HepG2 (cell line): ENCODE measurements around the gene SYCP2L. TPM values are rescaled to one million over a fixed set of nuclear protein-coding genes. Genes with fewer than 3 reads are reported as not detected.

ENCODE experiments used
- AKNA ChIP-seq: sonication (generic); formaldehyde crosslinking; IDR thresholded peaks from 2 replicates; pipeline ENCODE4 v1.4.0; 2020; ENCODE audit warnings: missing genetic modification reagents, borderline replicate concordance
- CREM ChIP-seq, 2 experiments: sonication (generic) in 1 of 2; formaldehyde crosslinking in 1 of 2; IDR thresholded peaks; 2 replicates each; pipeline versions ENCODE4 v1.4.0 to v1.6.1; 2016 to 2020; ENCODE audit warnings: antibody characterized with exemption in 1 of 2, mild to moderate bottlenecking in 1 of 2, missing genetic modification reagents in 1 of 2
- EED ChIP-seq: sonication (generic); formaldehyde crosslinking; IDR thresholded peaks from 2 replicates; pipeline ENCODE4 v1.5.0; 2020; ENCODE audit warnings: mild to moderate bottlenecking, missing genetic modification reagents
- HOXD1 ChIP-seq: sonication (generic); formaldehyde crosslinking; IDR thresholded peaks from 2 replicates; pipeline ENCODE4 v1.5.0; 2020; ENCODE audit warnings: missing genetic modification reagents
- IRX3 ChIP-seq: sonication (generic); formaldehyde crosslinking; IDR thresholded peaks from 2 replicates; pipeline ENCODE4 v1.8.1; 2023; ENCODE audit warnings: mild to moderate bottlenecking, low read depth, missing genetic modification reagents, borderline replicate concordance
- MAX ChIP-seq: IDR thresholded peaks from 2 replicates; pipeline ENCODE4 v1.6.1; 2012; ENCODE audit warnings: inconsistent platforms
- RARA ChIP-seq: IDR thresholded peaks from 2 replicates; pipeline ENCODE4 v1.6.1; 2016; ENCODE audit warnings: missing genetic modification reagents, missing compliant biosample characterization
- RBAK ChIP-seq: sonication (generic); formaldehyde crosslinking; IDR thresholded peaks from 2 replicates; pipeline ENCODE4 v1.5.1; 2020; ENCODE audit warnings: mild to moderate bottlenecking, missing genetic modification reagents
- RELA ChIP-seq: sonication (generic); formaldehyde crosslinking; IDR thresholded peaks from 2 replicates; pipeline ENCODE4 v1.4.0; 2020; ENCODE audit warnings: missing genetic modification reagents
- SMAD9 ChIP-seq: sonication (generic); formaldehyde crosslinking; IDR thresholded peaks from 2 replicates; pipeline ENCODE4 v1.5.1; 2020; ENCODE audit warnings: mild to moderate bottlenecking, missing genetic modification reagents
- ZIK1 ChIP-seq: sonication (generic); formaldehyde crosslinking; IDR thresholded peaks from 2 replicates; pipeline ENCODE4 v1.5.0; 2020; ENCODE audit warnings: mild to moderate bottlenecking, low read depth, missing genetic modification reagents, borderline replicate concordance
- ZNF101 ChIP-seq: sonication (generic); formaldehyde crosslinking; IDR thresholded peaks from 2 replicates; pipeline ENCODE4 v1.4.0; 2020; ENCODE audit warnings: mild to moderate bottlenecking, low read depth, missing genetic modification reagents, borderline replicate concordance
- ZNF205 ChIP-seq: IDR thresholded peaks from 2 replicates; pipeline ENCODE4 v1.6.1; 2018; ENCODE audit warnings: missing biosample characterization, missing genetic modification reagents
- ZNF234 ChIP-seq: sonication (generic); formaldehyde crosslinking; conservative IDR thresholded peaks from 2 replicates; pipeline ENCODE4 v1.5.1; 2020; ENCODE audit warnings: mild to moderate bottlenecking, missing genetic modification reagents
- ZNF34 ChIP-seq: sonication (generic); formaldehyde crosslinking; IDR thresholded peaks from 2 replicates; pipeline ENCODE4 v1.4.0; 2020; ENCODE audit warnings: mild to moderate bottlenecking, missing genetic modification reagents, borderline replicate concordance
- ZNF543 ChIP-seq: sonication (generic); formaldehyde crosslinking; IDR thresholded peaks from 2 replicates; pipeline ENCODE4 v1.4.0; 2020; ENCODE audit warnings: mild to moderate bottlenecking, missing genetic modification reagents
- ZNF652 ChIP-seq: IDR thresholded peaks from 2 replicates; pipeline ENCODE4 v1.6.1; 2016; ENCODE audit warnings: low read depth, borderline replicate concordance
- polyA plus RNA-seq, 8 experiments: library from polyadenylated mRNA; depleted of rRNA in 3 of 8; stranded (reverse) in 7 of 8; unstranded in 1 of 8; fragments of >200 nt; fragmentation: Illumina TruSeq in 4 of 8; extraction: Trizol in 4 of 8; gene quantifications; 2 replicates each; pipeline versions ENCODE4 v1.2.1 to v1.2.3, GENCODE V29; 2011 to 2016; ENCODE audit warnings: low read depth in 4 of 8, missing spikeins in 1 of 8, mixed read lengths in 1 of 8; ENCODE audit not compliant: insufficient read depth in 1 of 8
- total RNA-seq, 5 experiments: library from RNA; depleted of rRNA; stranded (reverse); fragments of >200 nt; fragmentation: Illumina TruSeq; extraction: Trizol; gene quantifications; 2 replicates each; pipeline ENCODE4 v1.2.3, GENCODE V29; 2016; ENCODE audit warnings: low read depth in 1 of 5
- TF ChIP-seq, protein P1 (sequence below): sonication (generic); formaldehyde crosslinking; IDR thresholded peaks from 2 replicates; pipeline ENCODE4 v1.4.0; 2020; ENCODE audit warnings: mild to moderate bottlenecking, missing genetic modification reagents, borderline replicate concordance
- TF ChIP-seq, protein P2 (sequence below): sonication (generic); formaldehyde crosslinking; IDR thresholded peaks from 2 replicates; pipeline ENCODE4 v1.5.1; 2020; ENCODE audit warnings: mild to moderate bottlenecking, moderate library complexity, missing genetic modification reagents

SYCP2L gene
- total and polyA plus RNA-seq, 2 of the 13 experiments (the other 11 are each of a cell fraction or from before 2014, with no cell fraction given), result 0.22 to 0.54 TPM

GRCh38 chr6:10957414-10957886, 70.6 kb downstream of the SYCP2L start (continued):
- TF ChIP-seq AKNA (CRISPR knock-in tag), result no peak
- TF ChIP-seq RELA (CRISPR knock-in tag), result no peak
- TF ChIP-seq ZIK1, result no peak
- no peak for TF ChIP-seq ZNF34 (CRISPR knock-in tag)
- TF ChIP-seq HOXD1 (CRISPR knock-in tag), result 0 out of 2 replicates have a peak, but pooled peaks have one; percentile 54
- TF ChIP-seq, protein P1, sequence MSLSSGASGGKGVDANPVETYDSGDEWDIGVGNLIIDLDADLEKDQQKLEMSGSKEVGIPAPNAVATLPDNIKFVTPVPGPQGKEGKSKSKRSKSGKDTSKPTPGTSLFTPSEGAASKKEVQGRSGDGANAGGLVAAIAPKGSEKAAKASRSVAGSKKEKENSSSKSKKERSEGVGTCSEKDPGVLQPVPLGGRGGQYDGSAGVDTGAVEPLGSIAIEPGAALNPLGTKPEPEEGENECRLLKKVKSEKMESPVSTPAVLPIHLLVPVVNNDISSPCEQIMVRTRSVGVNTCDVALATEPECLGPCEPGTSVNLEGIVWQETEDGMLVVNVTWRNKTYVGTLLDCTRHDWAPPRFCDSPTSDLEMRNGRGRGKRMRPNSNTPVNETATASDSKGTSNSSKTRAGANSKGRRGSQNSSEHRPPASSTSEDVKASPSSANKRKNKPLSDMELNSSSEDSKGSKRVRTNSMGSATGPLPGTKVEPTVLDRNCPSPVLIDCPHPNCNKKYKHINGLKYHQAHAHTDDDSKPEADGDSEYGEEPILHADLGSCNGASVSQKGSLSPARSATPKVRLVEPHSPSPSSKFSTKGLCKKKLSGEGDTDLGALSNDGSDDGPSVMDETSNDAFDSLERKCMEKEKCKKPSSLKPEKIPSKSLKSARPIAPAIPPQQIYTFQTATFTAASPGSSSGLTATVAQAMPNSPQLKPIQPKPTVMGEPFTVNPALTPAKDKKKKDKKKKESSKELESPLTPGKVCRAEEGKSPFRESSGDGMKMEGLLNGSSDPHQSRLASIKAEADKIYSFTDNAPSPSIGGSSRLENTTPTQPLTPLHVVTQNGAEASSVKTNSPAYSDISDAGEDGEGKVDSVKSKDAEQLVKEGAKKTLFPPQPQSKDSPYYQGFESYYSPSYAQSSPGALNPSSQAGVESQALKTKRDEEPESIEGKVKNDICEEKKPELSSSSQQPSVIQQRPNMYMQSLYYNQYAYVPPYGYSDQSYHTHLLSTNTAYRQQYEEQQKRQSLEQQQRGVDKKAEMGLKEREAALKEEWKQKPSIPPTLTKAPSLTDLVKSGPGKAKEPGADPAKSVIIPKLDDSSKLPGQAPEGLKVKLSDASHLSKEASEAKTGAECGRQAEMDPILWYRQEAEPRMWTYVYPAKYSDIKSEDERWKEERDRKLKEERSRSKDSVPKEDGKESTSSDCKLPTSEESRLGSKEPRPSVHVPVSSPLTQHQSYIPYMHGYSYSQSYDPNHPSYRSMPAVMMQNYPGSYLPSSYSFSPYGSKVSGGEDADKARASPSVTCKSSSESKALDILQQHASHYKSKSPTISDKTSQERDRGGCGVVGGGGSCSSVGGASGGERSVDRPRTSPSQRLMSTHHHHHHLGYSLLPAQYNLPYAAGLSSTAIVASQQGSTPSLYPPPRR, result peak; percentile 88; the same call in 1 of the 2 replicates
- TF ChIP-seq IRX3 (CRISPR knock-in tag), result no peak
- TF ChIP-seq RBAK (CRISPR knock-in tag), result no peak
- no peak for TF ChIP-seq ZNF543 (CRISPR knock-in tag)
- TF ChIP-seq ZNF101 (CRISPR knock-in tag), result no peak
- peak; percentile 74 for TF ChIP-seq CREM (IDR thresholded peaks at IDR 0.05)
- no peak for TF ChIP-seq CREM (CRISPR knock-in tag; IDR thresholded peaks at IDR 0.05)
- TF ChIP-seq ZNF234 (CRISPR knock-in tag), result no peak
- TF ChIP-seq, protein P2, sequence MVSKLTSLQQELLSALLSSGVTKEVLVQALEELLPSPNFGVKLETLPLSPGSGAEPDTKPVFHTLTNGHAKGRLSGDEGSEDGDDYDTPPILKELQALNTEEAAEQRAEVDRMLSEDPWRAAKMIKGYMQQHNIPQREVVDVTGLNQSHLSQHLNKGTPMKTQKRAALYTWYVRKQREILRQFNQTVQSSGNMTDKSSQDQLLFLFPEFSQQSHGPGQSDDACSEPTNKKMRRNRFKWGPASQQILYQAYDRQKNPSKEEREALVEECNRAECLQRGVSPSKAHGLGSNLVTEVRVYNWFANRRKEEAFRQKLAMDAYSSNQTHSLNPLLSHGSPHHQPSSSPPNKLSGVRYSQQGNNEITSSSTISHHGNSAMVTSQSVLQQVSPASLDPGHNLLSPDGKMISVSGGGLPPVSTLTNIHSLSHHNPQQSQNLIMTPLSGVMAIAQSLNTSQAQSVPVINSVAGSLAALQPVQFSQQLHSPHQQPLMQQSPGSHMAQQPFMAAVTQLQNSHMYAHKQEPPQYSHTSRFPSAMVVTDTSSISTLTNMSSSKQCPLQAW (CRISPR knock-in tag), result peak; percentile 93
- TF ChIP-seq ZNF652 (CRISPR knock-in tag), result peak; percentile 53; the same call in 1 of the 2 replicates
- no peak for TF ChIP-seq SMAD9 (CRISPR knock-in tag)
- peak; percentile 97 for TF ChIP-seq RARA (CRISPR knock-in tag)
- TF ChIP-seq ZNF205 (CRISPR knock-in tag), result peak; percentile 84; the same call in 1 of the 2 replicates
- 0 out of 2 replicates have a peak, but pooled peaks have one; percentile 37 for TF ChIP-seq MAX
- TF ChIP-seq EED, result no peak
